ENCODE results near the gene BABAM1.
"Not testable (repeated sequence)": the region's sequence is repeated elsewhere in the genome, so short reads cannot be mapped to it uniquely, and the experiment has no call there.

DNA sequence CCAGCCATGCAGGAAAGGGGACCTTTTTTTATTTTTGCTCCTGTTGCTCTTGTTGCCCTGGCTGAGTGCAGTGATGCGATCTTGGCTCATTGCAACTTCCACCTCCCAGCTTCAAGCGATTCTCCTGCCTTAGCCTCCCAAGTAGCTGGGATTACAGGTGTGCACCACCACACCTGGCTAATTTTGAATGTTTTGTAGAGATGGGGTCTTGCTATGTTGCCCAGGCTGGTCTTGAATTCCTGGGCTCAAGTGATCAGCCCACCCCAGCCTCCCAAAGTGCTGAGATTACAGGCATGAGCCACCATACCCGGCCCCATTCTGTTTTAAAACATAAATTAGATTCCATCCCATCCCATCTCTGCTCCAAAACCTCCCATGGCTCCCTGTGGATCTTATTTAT is 7.6 kb downstream of the BABAM1 start:
- not testable (repeated sequence) for TF ChIP-seq POLR2AphosphoS2 (IDR thresholded peaks at IDR 0.05; ENCODE audit: low read depth, low read length); CBFB (IDR thresholded peaks at IDR 0.05; ENCODE audit: low read depth); POLR2A (IDR thresholded peaks at IDR 0.05; ENCODE audit: low read depth, low read length); MEF2B (IDR thresholded peaks at IDR 0.05; ENCODE audit: partially characterized antibody, poor library complexity, severe bottlenecking); CBX5 (IDR thresholded peaks at IDR 0.05; ENCODE audit: low read depth); HDAC2 (IDR thresholded peaks at IDR 0.05); BACH1 (IDR thresholded peaks at IDR 0.05; ENCODE audit: borderline replicate concordance); KDM1A (IDR thresholded peaks at IDR 0.05; ENCODE audit: borderline replicate concordance); BRCA1 (IDR thresholded peaks at IDR 0.05; ENCODE audit: low read depth, low read length); RFX5 (IDR thresholded peaks at IDR 0.05; ENCODE audit: low read depth, low read length)
- TF ChIP-seq, protein P1, sequence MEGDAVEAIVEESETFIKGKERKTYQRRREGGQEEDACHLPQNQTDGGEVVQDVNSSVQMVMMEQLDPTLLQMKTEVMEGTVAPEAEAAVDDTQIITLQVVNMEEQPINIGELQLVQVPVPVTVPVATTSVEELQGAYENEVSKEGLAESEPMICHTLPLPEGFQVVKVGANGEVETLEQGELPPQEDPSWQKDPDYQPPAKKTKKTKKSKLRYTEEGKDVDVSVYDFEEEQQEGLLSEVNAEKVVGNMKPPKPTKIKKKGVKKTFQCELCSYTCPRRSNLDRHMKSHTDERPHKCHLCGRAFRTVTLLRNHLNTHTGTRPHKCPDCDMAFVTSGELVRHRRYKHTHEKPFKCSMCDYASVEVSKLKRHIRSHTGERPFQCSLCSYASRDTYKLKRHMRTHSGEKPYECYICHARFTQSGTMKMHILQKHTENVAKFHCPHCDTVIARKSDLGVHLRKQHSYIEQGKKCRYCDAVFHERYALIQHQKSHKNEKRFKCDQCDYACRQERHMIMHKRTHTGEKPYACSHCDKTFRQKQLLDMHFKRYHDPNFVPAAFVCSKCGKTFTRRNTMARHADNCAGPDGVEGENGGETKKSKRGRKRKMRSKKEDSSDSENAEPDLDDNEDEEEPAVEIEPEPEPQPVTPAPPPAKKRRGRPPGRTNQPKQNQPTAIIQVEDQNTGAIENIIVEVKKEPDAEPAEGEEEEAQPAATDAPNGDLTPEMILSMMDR (IDR thresholded peaks at IDR 0.05 in 2 of 3, conservative IDR thresholded peaks at IDR 0.05 in 1 of 3; ENCODE audit: control insufficient read depth in 2 of 3, extremely low read depth in 1 of 3, insufficient read depth in 1 of 3, low read depth in 3 of 3, low read length in 3 of 3): not testable (repeated sequence)

Data from GM12878 (cell line).